T-helper 22 cell (primary cell): ENCODE results near the gene RNF220.

Experiments used
- DNase-seq: peaks from one replicate; pipeline ENCODE4 v3.0.0-alpha.2; 2020; ENCODE audit warnings: low read depth

The RNF220 gene

DNA sequence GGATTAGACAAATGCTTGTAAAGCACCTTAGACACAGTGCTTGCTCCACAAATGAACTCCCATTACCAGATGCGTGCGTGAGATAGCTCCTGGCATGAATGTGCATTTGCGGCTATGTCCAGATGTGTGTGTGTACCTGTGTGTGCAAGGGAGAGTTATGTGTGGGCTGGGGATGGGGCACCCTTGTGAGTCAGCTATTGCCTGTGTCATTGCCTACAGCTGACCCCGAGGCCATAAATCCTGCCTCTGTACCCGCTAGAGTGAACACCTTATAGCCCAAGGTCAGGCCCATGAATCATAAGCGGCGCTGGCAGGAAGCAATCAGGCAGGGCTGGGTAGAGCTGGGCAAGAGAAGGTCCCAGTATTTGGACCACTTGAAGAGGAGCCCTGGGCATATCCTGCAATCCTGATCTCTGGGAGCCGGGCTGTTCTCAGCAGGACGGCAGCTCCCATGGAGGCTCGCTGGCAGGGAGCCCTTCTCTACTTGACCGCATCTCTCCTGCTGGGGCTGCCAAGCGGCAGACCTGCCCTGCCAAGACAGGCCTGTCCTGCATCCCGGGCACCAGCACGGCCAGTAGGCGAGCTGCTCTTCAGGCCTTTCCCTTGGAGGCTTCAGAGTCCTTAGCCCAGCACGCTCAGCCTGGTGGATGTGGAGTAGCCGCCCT is 182.9 kb downstream of the RNF220 start:
- DNase-seq, result no peak

GRCh38 chr1:44588551-44589210 is 183.6 kb downstream of the RNF220 start:
- no peak for DNase-seq

- no peak for DNase-seq
Measured at GRCh38 chr1:44590475-44590874, 185.4 kb downstream of the RNF220 start.

DNA sequence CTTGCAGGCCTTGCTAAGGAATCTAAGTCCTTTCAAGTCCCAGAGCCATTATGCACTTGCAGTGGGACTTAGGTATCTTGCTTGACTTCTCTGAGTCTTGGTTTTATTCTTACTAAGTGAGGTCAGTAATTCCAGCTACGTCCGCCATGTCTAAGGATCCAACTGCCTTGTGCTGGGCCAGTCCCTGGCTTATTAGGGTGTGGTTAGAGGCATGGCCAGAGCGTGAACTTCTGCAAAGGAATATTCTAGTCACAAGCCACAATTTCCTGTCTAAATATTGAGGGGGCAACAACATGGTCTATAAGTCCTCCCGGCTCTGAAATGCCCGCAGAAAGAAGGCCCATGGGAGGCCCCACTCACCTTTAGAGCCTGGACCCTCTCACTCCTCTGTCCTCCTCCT is 186.3 kb downstream of the RNF220 start:
- DNase-seq, result no peak

- DNase-seq, result no peak
Measured at GRCh38 chr1:44592208-44593145, 187.4 kb downstream of the RNF220 start.

- no peak for DNase-seq
Measured at GRCh38 chr1:44594353-44594752, 189.3 kb downstream of the RNF220 start.

- DNase-seq, result peak; percentile 31
Measured at GRCh38 chr1:44594871-44595735, 190.0 kb downstream of the RNF220 start.

- DNase-seq, result no peak
Measured at GRCh38 chr1:44596511-44596910, 191.5 kb downstream of the RNF220 start.

DNA sequence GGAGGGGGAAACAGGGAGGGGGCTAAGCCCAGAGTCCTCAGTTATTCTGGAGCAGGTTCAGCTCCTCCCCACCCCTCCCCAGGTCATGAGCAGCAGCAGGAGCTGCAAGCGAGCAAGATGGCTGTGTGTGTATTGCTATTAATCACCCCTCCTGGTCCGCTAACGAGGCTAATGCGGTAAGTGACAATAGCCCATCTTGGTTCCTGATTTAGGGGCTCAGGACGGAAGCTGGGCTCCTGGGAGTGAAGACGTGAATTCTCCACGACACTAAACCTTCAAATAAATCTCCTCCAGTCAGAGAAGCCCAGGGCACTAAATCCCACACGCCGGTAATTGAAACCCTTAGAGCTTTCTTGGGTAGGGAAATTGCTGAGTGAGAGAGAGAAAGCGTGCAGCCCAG is 193.1 kb downstream of the RNF220 start:
- DNase-seq, result no peak

- no peak for DNase-seq
Measured at GRCh38 chr1:44602634-44603628, 197.9 kb downstream of the RNF220 start.

- DNase-seq, result no peak
Measured at GRCh38 chr1:44603718-44604117, 198.7 kb downstream of the RNF220 start.

- no peak for DNase-seq
Measured at GRCh38 chr1:44604157-44604955, 199.3 kb downstream of the RNF220 start.

DNA sequence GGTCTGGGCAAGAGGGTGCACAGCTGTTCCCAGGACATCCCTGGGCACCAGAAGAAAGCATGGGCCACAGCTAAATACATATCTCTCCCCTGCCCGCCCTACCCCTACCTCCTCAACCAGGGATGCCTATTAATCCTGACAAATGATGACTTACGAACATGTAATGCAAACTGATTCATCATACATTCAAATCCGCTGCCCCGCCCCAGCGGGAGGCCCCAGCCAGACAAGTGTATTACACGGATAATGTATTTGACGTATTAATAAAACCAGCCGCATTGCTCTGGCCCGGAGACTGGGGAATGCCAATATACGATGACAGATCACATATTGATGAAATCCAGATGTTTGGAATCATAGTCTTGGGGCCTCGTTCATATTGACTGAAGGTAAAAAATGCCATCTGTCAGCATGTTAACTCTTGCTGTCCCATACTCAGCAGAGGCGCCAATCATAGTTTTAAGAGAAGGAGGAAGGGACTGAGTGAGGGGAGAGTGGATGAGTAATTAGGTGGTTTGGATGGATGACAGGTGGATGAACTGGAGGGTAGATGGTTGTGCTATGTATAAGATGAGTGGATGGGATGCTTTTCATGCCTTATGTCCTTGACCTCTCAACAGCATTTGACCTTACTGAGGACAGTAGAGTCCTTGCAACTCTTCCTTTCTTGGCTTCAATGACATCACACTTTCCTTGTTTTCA is 201.0 kb downstream of the RNF220 start:
- no peak for DNase-seq

DNA sequence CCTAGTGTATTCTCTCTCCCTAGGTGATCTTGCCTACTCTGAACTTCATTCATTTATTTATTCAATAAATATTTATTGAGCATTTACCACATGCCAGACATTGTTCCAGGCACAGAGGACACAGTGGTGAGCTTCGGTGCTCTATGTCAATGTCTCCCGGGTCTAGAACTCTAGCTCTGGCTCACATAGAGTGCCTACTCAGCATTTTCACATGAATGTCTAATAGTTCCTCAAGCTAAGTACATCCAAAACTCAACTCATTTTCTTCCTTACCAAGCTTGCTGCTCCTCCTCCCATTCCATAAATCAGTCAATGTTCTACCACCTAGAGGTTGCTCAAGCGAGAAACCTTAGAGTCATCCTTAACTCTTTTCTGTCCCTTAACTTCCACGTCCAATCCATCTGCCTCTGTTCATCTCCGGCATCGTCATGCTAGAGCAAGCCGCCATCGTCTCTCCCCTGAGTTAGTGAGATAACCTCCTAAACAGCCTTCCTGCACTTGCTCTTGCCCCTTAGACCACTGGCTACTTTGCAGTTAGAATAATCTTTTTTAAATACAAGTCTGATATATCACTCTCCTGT is 201.7 kb downstream of the RNF220 start:
- no peak for DNase-seq

DNA sequence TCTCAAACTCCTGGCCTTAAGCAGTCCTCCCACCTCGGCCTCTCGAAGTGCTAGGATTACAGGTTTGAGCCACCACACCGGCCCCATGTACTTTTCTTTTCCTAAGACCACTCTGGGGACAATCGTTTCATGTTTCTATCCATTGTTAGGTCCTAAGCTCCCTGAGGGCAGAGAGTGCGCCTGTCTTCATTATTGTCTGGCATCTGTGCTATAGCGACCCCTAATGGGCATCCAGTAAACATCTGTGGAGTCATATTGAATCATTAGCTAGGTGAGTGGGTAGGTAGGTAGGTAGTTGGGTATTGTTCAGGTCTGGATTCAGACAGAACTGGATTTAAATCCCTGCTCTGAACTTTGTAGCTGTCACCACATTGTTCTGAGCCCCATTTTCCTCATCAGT is 203.1 kb downstream of the RNF220 start:
- no peak for DNase-seq

GRCh38 chr1:44609412-44609767 is 204.3 kb downstream of the RNF220 start:
- no peak for DNase-seq

GRCh38 chr1:44609768-44610526 is 204.9 kb downstream of the RNF220 start:
- no peak for DNase-seq

DNA sequence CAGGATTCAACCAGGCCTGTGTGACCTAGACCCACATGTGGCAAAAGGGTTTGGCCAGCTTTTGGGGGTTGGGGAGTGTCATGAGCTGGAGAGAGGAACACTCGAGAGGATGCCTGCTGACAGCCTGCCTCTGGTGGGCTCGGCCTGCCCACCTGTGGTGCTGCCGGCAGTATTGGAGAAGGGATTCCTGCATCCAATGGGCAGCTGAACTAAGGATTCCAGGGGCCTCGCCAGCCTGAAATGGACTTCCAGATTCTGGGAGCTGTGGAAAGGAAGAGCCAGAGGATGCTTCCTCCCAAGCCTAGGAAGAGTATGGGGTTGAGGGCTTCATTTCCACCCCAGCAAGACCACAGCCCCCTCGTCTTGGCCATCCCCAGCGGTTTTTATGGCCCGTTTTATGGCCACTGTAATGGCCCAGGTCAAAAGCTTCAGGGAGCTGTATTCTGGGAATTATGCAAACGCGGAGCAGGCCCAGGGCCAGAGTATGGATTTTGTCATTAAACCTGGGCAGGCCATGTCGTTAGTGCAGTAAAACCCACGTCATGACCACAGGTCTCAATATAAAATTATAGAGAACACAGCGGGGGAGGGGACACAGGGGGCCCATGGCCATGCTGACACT is 205.6 kb downstream of the RNF220 start:
- DNase-seq, result no peak
